ENCODE results near the gene RBM26.

RBM26 gene

DNA sequence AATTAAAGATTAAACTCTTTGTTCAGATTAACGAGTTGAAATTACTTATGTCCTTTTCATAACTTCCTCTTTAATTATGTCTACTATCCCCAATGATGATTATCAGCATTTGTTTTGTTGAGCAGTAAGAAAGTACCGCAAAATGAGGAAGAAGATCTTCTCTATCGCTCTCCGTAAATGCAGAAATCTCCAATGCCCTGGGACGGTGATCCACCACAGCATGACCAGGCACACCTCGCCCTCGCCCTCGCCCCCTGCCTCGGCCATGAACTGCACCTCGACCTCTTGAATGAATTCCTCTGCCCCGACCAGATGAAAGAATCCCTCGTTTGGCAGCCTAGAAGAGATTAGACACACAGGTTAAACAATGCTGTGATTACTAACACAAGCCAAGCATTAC is 69.1 kb downstream of the RBM26 start:
- Histone ChIP-seq H3K4me2 (ENCODE audit: low read depth, low read length) (no peak overlapping the region), H3F3A (ENCODE audit: insufficient read depth, low read length) (no peaks in the 10 kb centered on the region), H3K9me2 (replicated peaks; ENCODE audit: insufficient read depth, low read length) (no peaks in the 10 kb centered on the region), H3K79me2 (ENCODE audit: low read length) (peaks cover 2% of the 10 kb centered on the region; the same call in 1 of the 2 replicates), H2AFZ (ENCODE audit: low read length) (no peak overlapping the region), H4K20me1 (ENCODE audit: insufficient read depth, low read length) (no peaks in the 10 kb centered on the region), H3K36me3 (replicated peaks; ENCODE audit: insufficient read depth, low read length) (peaks cover 7% of the 10 kb centered on the region; the same call in 1 of the 2 replicates), H3K27ac (ENCODE audit: low read length) (no peak overlapping the region), H3K27me3 (replicated peaks; ENCODE audit: insufficient read depth, low read length) (no peaks in the 10 kb centered on the region), H3K4me3 (ENCODE audit: low read length) (no peak overlapping the region), H3K9me3 (replicated peaks; ENCODE audit: insufficient read depth, low read length) (no peaks in the 10 kb centered on the region), H3K4me1 (ENCODE audit: low read length) (no peaks in the 10 kb centered on the region), H3K9ac (ENCODE audit: low read length) (no peak overlapping the region)
- no peak for DNase-seq
- no peak for TF ChIP-seq EZH2 (optimal IDR thresholded peaks at IDR 0.05; ENCODE audit: low read depth, low read length)
- TF ChIP-seq EZH2phosphoT487 (IDR thresholded peaks at IDR 0.05; ENCODE audit: low read length) = no peak
- no peak for TF ChIP-seq CTCF (IDR thresholded peaks at IDR 0.05; ENCODE audit: low read length)

- H3F3A ChIP-seq (ENCODE audit: insufficient read depth, low read length) = no peaks in the 10 kb centered on the region
- no peaks in the 10 kb centered on the region for H3K27me3 ChIP-seq (replicated peaks; ENCODE audit: insufficient read depth, low read length)
- no peak overlapping the region for H3K27ac ChIP-seq (ENCODE audit: low read length)
- H4K20me1 ChIP-seq (ENCODE audit: insufficient read depth, low read length) = no peaks in the 10 kb centered on the region
- peaks cover 4% of the 10 kb centered on the region; the same call in 1 of the 2 replicates for H3K36me3 ChIP-seq (replicated peaks; ENCODE audit: insufficient read depth, low read length)
- no peak overlapping the region for H3K4me3 ChIP-seq (ENCODE audit: low read length)
- no peak overlapping the region for H3K9ac ChIP-seq (ENCODE audit: low read length)
- no peak for DNase-seq
- H3K4me2 ChIP-seq (ENCODE audit: low read depth, low read length) = no peak overlapping the region
- no peaks in the 10 kb centered on the region for H3K4me1 ChIP-seq (ENCODE audit: low read length)
- no peaks in the 10 kb centered on the region for H3K9me3 ChIP-seq (replicated peaks; ENCODE audit: insufficient read depth, low read length)
- TF ChIP-seq EZH2 (optimal IDR thresholded peaks at IDR 0.05; ENCODE audit: low read depth, low read length) (no peak), EZH2phosphoT487 (IDR thresholded peaks at IDR 0.05; ENCODE audit: low read length) (no peak), CTCF (IDR thresholded peaks at IDR 0.05; ENCODE audit: low read length) (no peak)
- 0 out of 2 replicates have a peak, but pooled peaks cover 4% of the 10 kb centered on the region for H3K79me2 ChIP-seq (ENCODE audit: low read length)
- H3K9me2 ChIP-seq (replicated peaks; ENCODE audit: insufficient read depth, low read length) = no peaks in the 10 kb centered on the region
- no peak overlapping the region for H2AFZ ChIP-seq (ENCODE audit: low read length)
These were observed 77.5 kb downstream of the RBM26 start for GRCh38 chr13:79328510-79328909.

DNA sequence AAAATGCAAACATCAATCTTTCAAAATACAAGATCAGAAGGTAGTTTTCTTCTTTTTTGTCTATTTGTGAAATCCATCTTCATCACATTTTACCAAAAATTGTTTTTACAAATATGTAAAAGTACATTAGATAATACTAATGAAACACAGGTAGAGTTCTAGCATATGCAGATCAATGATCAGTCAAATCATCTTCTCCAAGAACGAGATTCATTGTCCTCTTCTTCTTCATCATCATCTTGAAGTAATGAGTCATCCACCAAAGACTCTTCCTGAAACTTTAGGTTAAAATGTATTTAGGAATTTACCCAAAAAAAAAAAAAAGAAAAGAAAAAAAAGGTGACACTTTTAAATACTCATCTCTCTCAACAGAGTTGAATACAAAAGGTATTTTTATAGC is 85.6 kb downstream of the RBM26 start:
- Histone ChIP-seq H3K9ac (ENCODE audit: low read length) (no peak overlapping the region), H3K27ac (ENCODE audit: low read length) (no peak overlapping the region), H3K9me2 (replicated peaks; ENCODE audit: insufficient read depth, low read length) (no peaks in the 10 kb centered on the region), H3K4me2 (ENCODE audit: low read depth, low read length) (no peak overlapping the region), H3K79me2 (ENCODE audit: low read length) (no peaks in the 10 kb centered on the region), H3K27me3 (replicated peaks; ENCODE audit: insufficient read depth, low read length) (no peaks in the 10 kb centered on the region), H3K36me3 (replicated peaks; ENCODE audit: insufficient read depth, low read length) (no peaks in the 10 kb centered on the region; the same call in 1 of the 2 replicates), H3F3A (ENCODE audit: insufficient read depth, low read length) (no peaks in the 10 kb centered on the region), H3K9me3 (replicated peaks; ENCODE audit: insufficient read depth, low read length) (no peaks in the 10 kb centered on the region), H3K4me3 (ENCODE audit: low read length) (no peak overlapping the region), H4K20me1 (ENCODE audit: insufficient read depth, low read length) (no peaks in the 10 kb centered on the region), H3K4me1 (ENCODE audit: low read length) (no peaks in the 10 kb centered on the region), H2AFZ (ENCODE audit: low read length) (no peak overlapping the region)
- DNase-seq = no peak
- no peak for TF ChIP-seq CTCF (IDR thresholded peaks at IDR 0.05; ENCODE audit: low read length)
- no peak for TF ChIP-seq EZH2phosphoT487 (IDR thresholded peaks at IDR 0.05; ENCODE audit: low read length)
